Measurements from ENCODE around the gene C2. TPM values are rescaled to one million over a fixed set of nuclear protein-coding genes. Genes with fewer than 3 reads are reported as not detected.

Gene C2
- total RNA-seq, 1 experiment from 2014 or later, result 0.96 TPM

- ChIA-PET POLR2A (ENCODE audit: unreplicated experiment) (no interaction called here), CTCF (no interaction called here)
- no peaks in the 10 kb centered on the region for H4K20me1 ChIP-seq (ENCODE audit: insufficient read depth)
- peaks cover 6% of the 10 kb centered on the region; the same call in 1 of the 2 replicates for H3K4me1 ChIP-seq (replicated peaks; ENCODE audit: insufficient read depth)
- no peak overlapping the region for H3K4me2 ChIP-seq
- H3K4me3 ChIP-seq, result no peak overlapping the region
- H3K9me3 ChIP-seq (ENCODE audit: insufficient read depth, low read depth), result no peaks in the 10 kb centered on the region
- intact Hi-C loops (cut with micrococcal nuclease; ENCODE audit: unreplicated experiment), result no loop called here
- DNase-seq, result no peak
- TF ChIP-seq CTCF (conservative IDR thresholded peaks at IDR 0.05) (no peak), EZH2 (IDR thresholded peaks at IDR 0.05; ENCODE audit: low read depth) (no peak)
- BruUV-seq (replicated peaks), result no TSS peak
- H3K79me2 ChIP-seq (ENCODE audit: low read depth), result peaks cover 7% of the 10 kb centered on the region
- H3K27me3 ChIP-seq (ENCODE audit: insufficient read depth, low read depth), result no peaks in the 10 kb centered on the region
- peaks cover 8% of the 10 kb centered on the region for H3K36me3 ChIP-seq (ENCODE audit: low read depth)
- no peak overlapping the region for H2AFZ ChIP-seq
- H3K27ac ChIP-seq, result no peak overlapping the region
- H3K9me2 ChIP-seq (ENCODE audit: insufficient read depth), result no peaks in the 10 kb centered on the region
- 0 out of 2 replicates have a peak, but pooled peaks cover 3% of the 10 kb centered on the region for H3F3A ChIP-seq (ENCODE audit: insufficient read depth, low read depth)
Observed at GRCh38 chr6:31965700-31966099, 38.2 kb downstream of the C2 start.

GRCh38 chr6:31966506-31966905 lies 39.0 kb downstream of the C2 start:
- Histone ChIP-seq H3K36me3 (ENCODE audit: low read depth) (peaks cover 4% of the 10 kb centered on the region; the same call in 1 of the 2 replicates), H3K27ac (no peak overlapping the region), H3F3A (ENCODE audit: insufficient read depth, low read depth) (peaks cover 3% of the 10 kb centered on the region; the same call in 1 of the 2 replicates), H3K79me2 (ENCODE audit: low read depth) (peaks cover 15% of the 10 kb centered on the region), H3K4me2 (no peak overlapping the region), H3K9me3 (ENCODE audit: insufficient read depth, low read depth) (no peaks in the 10 kb centered on the region), H4K20me1 (ENCODE audit: insufficient read depth) (no peaks in the 10 kb centered on the region), H3K9me2 (ENCODE audit: insufficient read depth) (no peaks in the 10 kb centered on the region), H3K4me1 (replicated peaks; ENCODE audit: insufficient read depth) (peaks cover 6% of the 10 kb centered on the region; the same call in 1 of the 2 replicates), H3K27me3 (ENCODE audit: insufficient read depth, low read depth) (no peaks in the 10 kb centered on the region), H3K4me3 (no peak overlapping the region), H2AFZ (no peak overlapping the region)
- intact Hi-C loops (cut with micrococcal nuclease; ENCODE audit: unreplicated experiment), result no loop called here
- TF ChIP-seq CTCF (conservative IDR thresholded peaks at IDR 0.05) (no peak), EZH2 (IDR thresholded peaks at IDR 0.05; ENCODE audit: low read depth) (no peak)
- BruUV-seq (replicated peaks), result no TSS peak
- no peak for DNase-seq
- POLR2A ChIA-PET (ENCODE audit: unreplicated experiment), result interaction anchor here (0.5 kb wide), 1 partner anchor 98 kb away, joined by 6 read pairs; no protein-coding TSS in a partner anchor
- CTCF ChIA-PET, result interaction anchor here (0.6 kb wide), 1 partner anchor 871 kb away, joined by 13 read pairs; no protein-coding TSS in a partner anchor

- ChIA-PET POLR2A (ENCODE audit: unreplicated experiment) (interaction anchor here (0.5 kb wide), 1 partner anchor 97 kb away, joined by 6 read pairs; no protein-coding TSS in a partner anchor), CTCF (interaction anchor here (0.6 kb wide), 1 partner anchor 870 kb away, joined by 13 read pairs; no protein-coding TSS in a partner anchor)
- no TSS peak for BruUV-seq (replicated peaks)
- peaks cover 17% of the 10 kb centered on the region for H3K79me2 ChIP-seq (ENCODE audit: low read depth)
- intact Hi-C loops (cut with micrococcal nuclease; ENCODE audit: unreplicated experiment), result no loop called here
- H3F3A ChIP-seq (ENCODE audit: insufficient read depth, low read depth), result peaks cover 3% of the 10 kb centered on the region
- no peak overlapping the region for H2AFZ ChIP-seq
- no peak overlapping the region for H3K27ac ChIP-seq
- DNase-seq, result no peak
- no peaks in the 10 kb centered on the region for H3K9me2 ChIP-seq (ENCODE audit: insufficient read depth)
- peaks cover 6% of the 10 kb centered on the region; the same call in 1 of the 2 replicates for H3K4me1 ChIP-seq (replicated peaks; ENCODE audit: insufficient read depth)
- peaks cover 4% of the 10 kb centered on the region; the same call in 1 of the 2 replicates for H3K36me3 ChIP-seq (ENCODE audit: low read depth)
- no peaks in the 10 kb centered on the region for H4K20me1 ChIP-seq (ENCODE audit: insufficient read depth)
- no peak overlapping the region for H3K4me2 ChIP-seq
- H3K27me3 ChIP-seq (ENCODE audit: insufficient read depth, low read depth), result no peaks in the 10 kb centered on the region
- no peaks in the 10 kb centered on the region for H3K9me3 ChIP-seq (ENCODE audit: insufficient read depth, low read depth)
- TF ChIP-seq EZH2 (IDR thresholded peaks at IDR 0.05; ENCODE audit: low read depth) (no peak), CTCF (conservative IDR thresholded peaks at IDR 0.05) (no peak)
- H3K4me3 ChIP-seq, result no peak overlapping the region
Observed at GRCh38 chr6:31966997-31967925, 39.7 kb downstream of the C2 start.

Data from PC-9 (cell line).